Neural cell (in vitro differentiated cells): Measurements from ENCODE around the gene PEX5. TPM values are rescaled to one million over a fixed set of nuclear protein-coding genes. Genes with fewer than 3 reads are reported as not detected.

ENCODE experiments used
- H2AFZ ChIP-seq: fragments of 200-600, 300-800 bp; sonication (generic), shearing (Covaris generic); 2 replicates; pipeline ENCODE4 v1.6.0; 2014; ENCODE audit warnings: low read depth, mild to moderate bottlenecking, antibody characterized with exemption, low read length, moderate library complexity
- H3F3A ChIP-seq: fragments of 200-600 bp; shearing (Covaris generic); 2 replicates; pipeline ENCODE4 v1.6.1; 2016; ENCODE audit warnings: mild to moderate bottlenecking, moderate library complexity, mixed read lengths, antibody characterized with exemption, low read length; ENCODE audit not compliant: insufficient read depth, poor library complexity, severe bottlenecking
- H3K27ac ChIP-seq: fragments of 200-600, 300-800 bp; sonication (generic), shearing (Covaris generic); 2 replicates; pipeline ENCODE4 v1.5.1; 2014; ENCODE audit warnings: mild to moderate bottlenecking, low read length, moderate library complexity
- H3K27me3 ChIP-seq: fragments of 300-800, 200-600 bp; sonication (generic), shearing (Covaris generic); 2 replicates; pipeline ENCODE4 v1.6.0; 2014; ENCODE audit warnings: mild to moderate bottlenecking, low read depth, low read length, moderate library complexity; ENCODE audit not compliant: insufficient read depth
- H3K36me3 ChIP-seq: fragments of 300-800, 200-600 bp; sonication (generic), shearing (Covaris generic); 2 replicates; pipeline ENCODE4 v1.5.1; 2014; ENCODE audit warnings: mild to moderate bottlenecking, antibody characterized with exemption, low read length, moderate library complexity; ENCODE audit not compliant: insufficient read depth
- H3K4me2 ChIP-seq: fragments of 300-800, 200-600 bp; sonication (generic), shearing (Covaris generic); 2 replicates; pipeline ENCODE4 v1.6.0; 2014; ENCODE audit warnings: mild to moderate bottlenecking, low read length
- H3K4me3 ChIP-seq: fragments of 300-800, 200-600 bp; sonication (generic), shearing (Covaris generic); 2 replicates; pipeline ENCODE4 v1.5.1; 2014; ENCODE audit warnings: mild to moderate bottlenecking, low read length, moderate library complexity
- H3K79me2 ChIP-seq: fragments of 200-600 bp; shearing (Covaris generic); replicated peaks from 2 replicates; pipeline ENCODE4 v1.6.0; 2014; ENCODE audit warnings: mild to moderate bottlenecking, low read length, moderate library complexity; ENCODE audit not compliant: insufficient read depth
- H3K9ac ChIP-seq: fragments of 300-800, 200-600 bp; sonication (generic), shearing (Covaris generic); 2 replicates; pipeline ENCODE4 v1.6.1; 2016; ENCODE audit warnings: mild to moderate bottlenecking, low read length, mixed read lengths
- H3K9me2 ChIP-seq: fragments of 200-600 bp; shearing (Covaris generic); 2 replicates; pipeline ENCODE4 v1.6.1; 2016; ENCODE audit warnings: mild to moderate bottlenecking, low read length, mixed read lengths; ENCODE audit not compliant: insufficient read depth
- H3K9me3 ChIP-seq: fragments of 200-600, 300-800 bp; sonication (generic), shearing (Covaris generic); 2 replicates; pipeline ENCODE4 v1.6.1; 2016; ENCODE audit warnings: mild to moderate bottlenecking, mixed run types, low read length, moderate library complexity, mixed read lengths
- H4K20me1 ChIP-seq: fragments of 200-600 bp; shearing (Covaris generic); 2 replicates; pipeline ENCODE4 v1.6.1; 2016; ENCODE audit warnings: mild to moderate bottlenecking, mixed run types; ENCODE audit not compliant: insufficient read depth
- CTCF ChIP-seq: fragments of 450-650 bp; IDR thresholded peaks from 2 replicates; pipeline ENCODE4 v1.5.1; 2014; ENCODE audit warnings: antibody characterized with exemption, mild to moderate bottlenecking, moderate library complexity; ENCODE audit not compliant: poor library complexity, severe bottlenecking
- EP300 ChIP-seq: fragments of 450-650 bp; conservative IDR thresholded peaks from 2 replicates; pipeline ENCODE4 v1.6.1; 2014; ENCODE audit warnings: antibody characterized with exemption, mild to moderate bottlenecking, moderate library complexity; ENCODE audit not compliant: poor library complexity, severe bottlenecking
- EZH2 ChIP-seq: fragments of 200-600, 300-800 bp; shearing (Covaris generic), sonication (generic); IDR thresholded peaks from 2 replicates; pipeline ENCODE4 v1.6.1; 2014; ENCODE audit warnings: antibody characterized with exemption, low read length, borderline replicate concordance, mild to moderate bottlenecking; ENCODE audit not compliant: insufficient read depth, poor library complexity, severe bottlenecking
- MXI1 ChIP-seq: fragments of 450-650 bp; conservative IDR thresholded peaks from 2 replicates; pipeline ENCODE4 v1.6.1; 2014; ENCODE audit warnings: antibody characterized with exemption, mild to moderate bottlenecking; ENCODE audit not compliant: poor library complexity, severe bottlenecking
- POLR2AphosphoS5 ChIP-seq: IDR thresholded peaks from 2 replicates; pipeline ENCODE4 v1.6.1; 2012
- RAD21 ChIP-seq: fragments of 450-650 bp; conservative IDR thresholded peaks from 2 replicates; pipeline ENCODE4 v1.6.1; 2014; ENCODE audit warnings: antibody characterized with exemption, mild to moderate bottlenecking, moderate library complexity
- SMC3 ChIP-seq: fragments of 450-650 bp; conservative IDR thresholded peaks from 2 replicates; pipeline ENCODE4 v1.6.1; 2014; ENCODE audit warnings: antibody characterized with exemption, mild to moderate bottlenecking, moderate library complexity; ENCODE audit not compliant: poor library complexity
- TAF1 ChIP-seq: IDR thresholded peaks from 2 replicates; pipeline ENCODE4 v1.6.1; 2012; ENCODE audit warnings: low read depth
- polyA plus RNA-seq: library from polyadenylated mRNA; depleted of rRNA; stranded (reverse); fragments of >200 nt; gene quantifications from 2 replicates; pipeline ENCODE4 v1.2.3, GENCODE V29; 2014
- TF ChIP-seq, protein P1 (sequence below): IDR thresholded peaks from 2 replicates; pipeline ENCODE4 v1.6.1; 2012; ENCODE audit warnings: borderline replicate concordance

Gene PEX5
- polyA plus RNA-seq, 1 donor from 2014 or later, result 63.9 TPM

- no peaks in the 10 kb centered on the region for H3K27me3 ChIP-seq
- no peak overlapping the region for H3K4me2 ChIP-seq
- no peaks in the 10 kb centered on the region for H3K79me2 ChIP-seq
- H4K20me1 ChIP-seq, result no peaks in the 10 kb centered on the region
- no peak overlapping the region for H3K4me3 ChIP-seq
- H3K9me3 ChIP-seq, result peaks cover 1% of the 10 kb centered on the region
- no peak overlapping the region for H2AFZ ChIP-seq
- no peaks in the 10 kb centered on the region for H3F3A ChIP-seq
- no peaks in the 10 kb centered on the region for H3K9me2 ChIP-seq
- H3K9ac ChIP-seq, result no peak overlapping the region
- no peaks in the 10 kb centered on the region for H3K36me3 ChIP-seq
- H3K27ac ChIP-seq, result no peak overlapping the region
- no peak for TF ChIP-seq SMC3
- TF ChIP-seq CTCF, result no peak
- no peak for TF ChIP-seq POLR2AphosphoS5
- TF ChIP-seq RAD21, result no peak
- no peak for TF ChIP-seq EP300
Observed at GRCh38 chr12:7175493-7175892, 14.0 kb upstream of the PEX5 start.

DNA sequence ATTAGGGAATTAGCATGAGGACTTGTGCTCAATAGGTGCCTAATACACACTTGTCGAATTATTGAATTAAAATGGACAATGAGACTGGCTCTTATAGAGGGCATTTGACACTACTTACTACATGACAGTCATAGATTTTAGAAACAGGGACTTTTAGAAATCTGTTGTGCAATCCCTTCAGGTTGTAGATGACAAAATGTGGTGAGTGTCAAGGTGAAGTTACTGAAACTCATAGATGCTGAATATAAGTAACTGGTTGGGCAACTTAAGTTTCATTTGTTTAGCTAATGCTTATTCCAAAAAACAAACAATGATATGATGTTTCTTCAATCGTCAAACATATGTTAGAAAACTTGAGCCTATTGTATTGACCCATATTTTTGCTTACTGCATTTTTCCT, 12.9 kb upstream of the PEX5 start:
- no peak overlapping the region for H3K4me2 ChIP-seq
- no peaks in the 10 kb centered on the region for H3K79me2 ChIP-seq
- no peak overlapping the region for H2AFZ ChIP-seq
- H3K9me3 ChIP-seq, result no peaks in the 10 kb centered on the region
- no peaks in the 10 kb centered on the region for H3K9me2 ChIP-seq
- H3K27me3 ChIP-seq, result no peaks in the 10 kb centered on the region
- no peak overlapping the region for H3K4me3 ChIP-seq
- TF ChIP-seq MXI1, result no peak
- no peak for TF ChIP-seq SMC3
- TF ChIP-seq TAF1, result no peak
- no peak overlapping the region for H3K27ac ChIP-seq
- H3F3A ChIP-seq, result no peaks in the 10 kb centered on the region
- no peaks in the 10 kb centered on the region for H3K36me3 ChIP-seq
- no peaks in the 10 kb centered on the region for H4K20me1 ChIP-seq
- H3K9ac ChIP-seq, result no peak overlapping the region

DNA sequence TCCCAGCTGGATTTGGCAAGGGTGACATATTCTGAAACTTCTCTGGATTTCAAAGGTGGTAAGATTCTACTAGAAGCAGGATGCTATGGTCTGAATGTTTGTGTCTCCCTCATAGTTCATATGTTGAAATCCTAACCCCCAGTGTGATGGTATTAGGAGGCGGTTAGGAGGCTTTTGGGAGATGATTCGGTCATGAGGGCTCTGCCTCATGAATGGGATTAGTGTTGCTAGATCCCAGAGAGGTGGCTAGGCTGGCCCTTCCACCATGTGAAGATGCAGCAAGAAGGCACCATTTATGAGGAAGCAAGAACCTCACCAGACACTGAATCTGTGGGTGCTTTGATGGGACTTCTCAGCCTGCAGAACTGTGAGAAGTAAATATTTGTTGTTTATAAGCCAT, 11.0 kb upstream of the PEX5 start:
- Histone ChIP-seq H3K9me2 (no peaks in the 10 kb centered on the region), H3F3A (no peaks in the 10 kb centered on the region), H3K36me3 (no peaks in the 10 kb centered on the region), H3K79me2 (no peaks in the 10 kb centered on the region), H3K27ac (no peak overlapping the region), H3K27me3 (no peaks in the 10 kb centered on the region), H4K20me1 (no peaks in the 10 kb centered on the region), H3K9me3 (no peaks in the 10 kb centered on the region), H2AFZ (no peak overlapping the region), H3K4me3 (no peak overlapping the region), H3K4me2 (no peak overlapping the region), H3K9ac (no peak overlapping the region)
- TF ChIP-seq SMC3 (no peak), EP300 (no peak), POLR2AphosphoS5 (no peak), CTCF (no peak), MXI1 (no peak), EZH2 (no peak), TAF1 (no peak), RAD21 (no peak)
- TF ChIP-seq, protein P1, sequence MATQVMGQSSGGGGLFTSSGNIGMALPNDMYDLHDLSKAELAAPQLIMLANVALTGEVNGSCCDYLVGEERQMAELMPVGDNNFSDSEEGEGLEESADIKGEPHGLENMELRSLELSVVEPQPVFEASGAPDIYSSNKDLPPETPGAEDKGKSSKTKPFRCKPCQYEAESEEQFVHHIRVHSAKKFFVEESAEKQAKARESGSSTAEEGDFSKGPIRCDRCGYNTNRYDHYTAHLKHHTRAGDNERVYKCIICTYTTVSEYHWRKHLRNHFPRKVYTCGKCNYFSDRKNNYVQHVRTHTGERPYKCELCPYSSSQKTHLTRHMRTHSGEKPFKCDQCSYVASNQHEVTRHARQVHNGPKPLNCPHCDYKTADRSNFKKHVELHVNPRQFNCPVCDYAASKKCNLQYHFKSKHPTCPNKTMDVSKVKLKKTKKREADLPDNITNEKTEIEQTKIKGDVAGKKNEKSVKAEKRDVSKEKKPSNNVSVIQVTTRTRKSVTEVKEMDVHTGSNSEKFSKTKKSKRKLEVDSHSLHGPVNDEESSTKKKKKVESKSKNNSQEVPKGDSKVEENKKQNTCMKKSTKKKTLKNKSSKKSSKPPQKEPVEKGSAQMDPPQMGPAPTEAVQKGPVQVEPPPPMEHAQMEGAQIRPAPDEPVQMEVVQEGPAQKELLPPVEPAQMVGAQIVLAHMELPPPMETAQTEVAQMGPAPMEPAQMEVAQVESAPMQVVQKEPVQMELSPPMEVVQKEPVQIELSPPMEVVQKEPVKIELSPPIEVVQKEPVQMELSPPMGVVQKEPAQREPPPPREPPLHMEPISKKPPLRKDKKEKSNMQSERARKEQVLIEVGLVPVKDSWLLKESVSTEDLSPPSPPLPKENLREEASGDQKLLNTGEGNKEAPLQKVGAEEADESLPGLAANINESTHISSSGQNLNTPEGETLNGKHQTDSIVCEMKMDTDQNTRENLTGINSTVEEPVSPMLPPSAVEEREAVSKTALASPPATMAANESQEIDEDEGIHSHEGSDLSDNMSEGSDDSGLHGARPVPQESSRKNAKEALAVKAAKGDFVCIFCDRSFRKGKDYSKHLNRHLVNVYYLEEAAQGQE, result no peak
